Adipocyte (in vitro differentiated cells): ENCODE measurements around the gene POP4.
A peak's percentile ranks its signal among the peaks of the same experiment; 100 is the strongest.

Source experiments
- DNase-seq: peaks from one replicate; pipeline ENCODE4 v3.0.0-alpha.2; 2015; ENCODE audit warnings: low read depth
- H3K27me3 ChIP-seq: replicated peaks from 2 replicates; pipeline ENCODE4 v1.7.0; 2013; ENCODE audit warnings: mild to moderate bottlenecking, low read length, moderate library complexity; ENCODE audit not compliant: control insufficient read depth, insufficient read depth
- H3K36me3 ChIP-seq: 2 replicates; pipeline ENCODE4 v1.7.0; 2013; ENCODE audit warnings: low read length, mild to moderate bottlenecking, moderate library complexity; ENCODE audit not compliant: control insufficient read depth, insufficient read depth, severe bottlenecking
- H3K4me1 ChIP-seq: 2 replicates; pipeline ENCODE4 v1.7.0; 2013; ENCODE audit warnings: mild to moderate bottlenecking, low read length, moderate library complexity; ENCODE audit not compliant: control insufficient read depth, insufficient read depth
- H3K4me3 ChIP-seq: 2 replicates; pipeline ENCODE4 v1.7.0; 2013; ENCODE audit warnings: mild to moderate bottlenecking, low read length, moderate library complexity
- H3K9ac ChIP-seq: 2 replicates; pipeline ENCODE4 v1.7.0; 2013; ENCODE audit warnings: mild to moderate bottlenecking, low read length, moderate library complexity
- H3K9me3 ChIP-seq: 2 replicates; pipeline ENCODE4 v1.7.0; 2013; ENCODE audit warnings: mild to moderate bottlenecking, low read length, moderate library complexity; ENCODE audit not compliant: control insufficient read depth

The POP4 gene

DNA sequence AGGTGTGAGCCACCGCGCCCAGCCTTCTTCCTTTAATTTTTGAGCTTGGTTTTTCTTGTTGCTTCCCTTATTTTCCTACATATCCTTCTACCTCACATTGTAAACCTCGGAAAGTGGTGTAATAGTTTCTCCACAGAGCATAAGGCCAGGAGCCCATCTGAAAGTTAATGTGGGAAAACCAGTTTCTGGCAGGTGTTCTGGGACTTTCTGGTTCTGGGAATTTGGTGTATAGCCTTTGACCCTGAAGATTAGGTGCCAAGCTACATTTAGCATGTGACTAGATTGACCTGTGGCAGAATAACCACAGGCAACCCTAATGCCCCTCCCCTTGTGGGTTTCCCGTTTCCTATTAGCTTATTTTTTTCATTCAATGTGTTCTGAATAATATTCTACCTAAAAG is 8.7 kb downstream of the POP4 start:
- no peak for DNase-seq
- Histone ChIP-seq H3K4me1 (peaks cover 8% of the 10 kb centered on the region), H3K36me3 (peaks cover 59% of the 10 kb centered on the region), H3K4me3 (no peak overlapping the region), H3K9ac (no peak overlapping the region), H3K27me3 (no peaks in the 10 kb centered on the region), H3K9me3 (no peaks in the 10 kb centered on the region)

DNA sequence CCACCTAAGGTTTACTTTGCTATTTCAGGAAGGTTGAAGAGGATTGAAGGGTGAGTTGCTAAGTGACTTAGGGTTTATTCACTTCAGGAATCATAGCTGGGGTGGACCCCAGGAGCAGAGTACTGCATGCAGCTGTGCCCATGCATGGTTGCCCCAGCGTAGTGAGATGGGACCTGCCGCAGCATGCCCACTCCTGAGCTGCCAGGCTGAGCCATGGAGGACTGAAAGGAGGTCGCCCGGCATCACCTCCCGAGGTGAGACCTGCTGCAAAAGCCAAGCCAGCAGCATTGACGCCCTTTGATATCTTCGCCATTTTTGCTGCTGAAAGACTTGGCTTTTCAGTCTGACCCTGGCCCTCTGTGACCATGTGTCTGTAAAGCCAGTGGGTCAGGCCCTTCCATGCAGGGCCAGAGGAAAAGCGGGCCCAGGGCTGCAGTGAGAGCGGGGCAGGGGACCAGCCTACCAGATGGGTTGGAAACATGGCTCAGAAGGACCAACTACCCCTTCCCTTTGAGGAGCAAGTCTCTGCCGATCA is 9.9 kb downstream of the POP4 start:
- Histone ChIP-seq H3K4me3 (no peak overlapping the region), H3K36me3 (peaks cover 55% of the 10 kb centered on the region), H3K9me3 (no peaks in the 10 kb centered on the region), H3K27me3 (peaks cover 5% of the 10 kb centered on the region), H3K4me1 (peaks cover 8% of the 10 kb centered on the region), H3K9ac (no peak overlapping the region)
- DNase-seq = no peak

DNA sequence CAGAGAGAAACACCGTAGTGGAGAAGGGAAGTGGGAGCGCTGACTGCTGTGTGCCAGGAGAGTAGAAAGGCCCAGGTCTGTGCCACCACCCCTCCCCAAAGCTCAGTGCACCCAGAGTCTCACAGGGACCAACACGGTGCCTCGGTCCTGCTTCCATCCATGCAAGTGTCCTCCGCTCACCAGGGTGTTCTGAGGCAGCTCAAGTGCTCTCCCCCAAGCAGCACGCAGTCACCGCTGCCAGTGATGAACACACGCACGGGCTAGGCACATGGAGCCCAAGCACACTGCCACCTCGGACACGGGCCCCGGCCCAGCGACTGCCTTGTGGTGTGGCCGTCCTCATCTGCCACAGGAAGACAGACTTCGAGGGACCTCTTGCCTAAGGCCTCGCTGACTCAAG is 10.5 kb downstream of the POP4 start:
- no peaks in the 10 kb centered on the region for H3K9me3 ChIP-seq
- H3K36me3 ChIP-seq = peaks cover 49% of the 10 kb centered on the region
- H3K4me1 ChIP-seq = peaks cover 8% of the 10 kb centered on the region
- H3K9ac ChIP-seq = no peak overlapping the region
- H3K27me3 ChIP-seq = peaks cover 5% of the 10 kb centered on the region
- no peak overlapping the region for H3K4me3 ChIP-seq
- no peak for DNase-seq

DNA sequence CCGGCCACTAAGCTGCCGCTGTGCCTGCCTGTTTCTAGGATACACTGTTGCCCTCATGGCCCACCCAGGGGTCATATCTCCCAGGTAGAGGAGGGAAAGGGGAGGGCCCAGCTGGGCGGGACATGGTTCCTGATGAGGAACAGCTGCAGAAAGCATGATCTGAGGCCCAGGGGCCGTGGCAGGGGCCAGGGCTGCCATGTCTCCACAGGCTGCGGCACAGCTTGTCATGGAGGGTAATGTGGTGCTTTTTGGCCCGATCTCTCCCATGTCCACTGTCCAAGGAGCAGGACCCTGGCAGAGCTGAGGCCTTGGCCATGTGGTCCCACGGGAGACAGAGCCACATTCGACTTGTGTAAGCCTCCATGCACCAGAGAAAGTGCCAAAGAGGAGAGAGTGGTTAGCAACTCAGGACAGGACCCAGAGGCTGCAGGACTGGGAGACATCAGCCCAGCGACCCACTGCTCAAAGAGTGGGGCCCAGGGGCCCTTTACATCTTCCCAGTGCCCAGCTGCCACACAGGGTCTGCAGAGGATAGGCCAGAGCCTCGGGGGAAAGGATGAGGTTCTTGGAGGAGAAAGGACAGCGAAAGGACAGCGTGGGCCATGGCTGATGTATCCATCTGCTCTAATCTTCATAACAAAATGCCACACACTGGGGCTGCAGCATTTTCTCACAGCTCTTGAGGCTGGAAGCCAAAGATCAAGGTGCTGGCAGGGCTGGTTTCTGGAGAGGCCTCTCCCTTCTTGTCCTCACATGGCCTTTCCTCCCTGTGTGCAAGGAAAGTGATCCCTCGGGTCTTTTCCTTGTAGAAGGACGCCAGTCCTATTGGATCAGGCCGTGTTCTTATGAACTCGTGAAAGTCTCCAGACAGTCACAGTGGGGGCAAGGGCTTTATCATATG is 11.5 kb downstream of the POP4 start:
- Histone ChIP-seq H3K4me1 (peaks cover 8% of the 10 kb centered on the region), H3K4me3 (no peak overlapping the region), H3K27me3 (peaks cover 5% of the 10 kb centered on the region), H3K9ac (no peak overlapping the region), H3K9me3 (no peaks in the 10 kb centered on the region), H3K36me3 (peaks cover 39% of the 10 kb centered on the region)
- no peak for DNase-seq

DNA sequence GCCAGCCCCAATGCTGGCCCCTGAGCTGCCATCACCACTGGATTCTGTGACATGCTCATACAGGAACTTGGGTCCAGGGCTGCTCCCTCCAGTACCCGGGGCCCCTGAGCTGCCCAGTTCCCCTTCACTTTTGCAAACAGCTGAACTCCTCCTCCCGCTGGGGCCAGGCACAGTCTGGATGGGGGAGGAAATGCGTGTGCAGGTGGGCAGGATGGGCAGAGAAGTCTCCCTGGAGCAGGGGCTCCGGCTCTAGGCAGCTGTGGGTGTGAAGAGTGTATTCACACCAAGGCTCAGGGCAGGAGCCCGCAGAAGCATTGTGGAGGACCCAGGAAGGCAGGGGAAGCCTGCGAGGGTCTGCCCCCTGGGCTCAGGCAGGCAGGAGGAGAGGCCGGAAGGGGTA is 12.4 kb downstream of the POP4 start:
- H3K9ac ChIP-seq = no peak overlapping the region
- H3K4me3 ChIP-seq = no peak overlapping the region
- H3K36me3 ChIP-seq = peaks cover 31% of the 10 kb centered on the region
- peaks cover 5% of the 10 kb centered on the region for H3K27me3 ChIP-seq
- no peaks in the 10 kb centered on the region for H3K9me3 ChIP-seq
- DNase-seq = no peak
- peaks cover 8% of the 10 kb centered on the region for H3K4me1 ChIP-seq

DNA sequence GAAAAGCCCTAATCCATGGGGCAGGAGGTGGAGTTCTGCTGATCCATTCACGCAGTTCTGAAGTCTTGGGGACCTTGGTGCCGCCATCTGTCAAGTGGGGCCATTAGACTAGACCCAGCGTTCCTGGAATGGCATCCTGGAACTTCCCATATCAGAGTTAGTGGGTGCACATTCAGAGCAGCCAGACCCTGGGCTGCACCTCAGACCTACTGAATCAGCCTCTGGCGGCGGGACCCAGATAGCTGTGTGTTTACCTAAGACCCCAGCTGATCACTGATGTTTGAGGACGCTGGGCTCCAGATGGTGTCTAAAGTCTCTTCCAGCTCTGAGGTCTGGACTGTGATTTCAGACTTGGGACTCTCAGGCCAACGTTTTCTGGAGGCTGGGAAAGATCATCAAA is 12.8 kb downstream of the POP4 start:
- no peak overlapping the region for H3K4me3 ChIP-seq
- no peaks in the 10 kb centered on the region for H3K9me3 ChIP-seq
- H3K27me3 ChIP-seq = peaks cover 5% of the 10 kb centered on the region
- H3K4me1 ChIP-seq = peaks cover 8% of the 10 kb centered on the region
- DNase-seq = no peak
- peaks cover 26% of the 10 kb centered on the region for H3K36me3 ChIP-seq
- no peak overlapping the region for H3K9ac ChIP-seq

DNA sequence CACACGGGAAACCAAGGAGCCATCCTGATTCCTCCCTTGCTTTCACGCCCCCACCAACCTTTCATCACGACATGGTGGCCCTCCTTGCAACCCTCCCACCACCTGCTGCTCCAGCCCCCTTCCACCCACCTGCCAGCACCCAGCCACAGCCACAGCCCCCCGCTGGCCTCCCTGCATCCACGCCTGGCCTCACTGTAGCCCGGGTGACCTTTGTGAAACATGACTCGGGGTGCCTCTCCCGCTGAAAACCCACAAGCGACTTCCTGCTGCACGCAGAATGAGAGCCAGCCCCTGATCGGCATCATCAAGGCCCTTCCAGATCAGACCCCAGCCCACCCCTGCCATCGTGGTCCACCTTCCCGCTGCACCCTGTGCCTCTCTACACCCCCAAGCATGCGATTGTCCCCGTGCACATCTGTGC is 14.9 kb downstream of the POP4 start:
- peaks cover 5% of the 10 kb centered on the region for H3K27me3 ChIP-seq
- no peak for DNase-seq

DNA sequence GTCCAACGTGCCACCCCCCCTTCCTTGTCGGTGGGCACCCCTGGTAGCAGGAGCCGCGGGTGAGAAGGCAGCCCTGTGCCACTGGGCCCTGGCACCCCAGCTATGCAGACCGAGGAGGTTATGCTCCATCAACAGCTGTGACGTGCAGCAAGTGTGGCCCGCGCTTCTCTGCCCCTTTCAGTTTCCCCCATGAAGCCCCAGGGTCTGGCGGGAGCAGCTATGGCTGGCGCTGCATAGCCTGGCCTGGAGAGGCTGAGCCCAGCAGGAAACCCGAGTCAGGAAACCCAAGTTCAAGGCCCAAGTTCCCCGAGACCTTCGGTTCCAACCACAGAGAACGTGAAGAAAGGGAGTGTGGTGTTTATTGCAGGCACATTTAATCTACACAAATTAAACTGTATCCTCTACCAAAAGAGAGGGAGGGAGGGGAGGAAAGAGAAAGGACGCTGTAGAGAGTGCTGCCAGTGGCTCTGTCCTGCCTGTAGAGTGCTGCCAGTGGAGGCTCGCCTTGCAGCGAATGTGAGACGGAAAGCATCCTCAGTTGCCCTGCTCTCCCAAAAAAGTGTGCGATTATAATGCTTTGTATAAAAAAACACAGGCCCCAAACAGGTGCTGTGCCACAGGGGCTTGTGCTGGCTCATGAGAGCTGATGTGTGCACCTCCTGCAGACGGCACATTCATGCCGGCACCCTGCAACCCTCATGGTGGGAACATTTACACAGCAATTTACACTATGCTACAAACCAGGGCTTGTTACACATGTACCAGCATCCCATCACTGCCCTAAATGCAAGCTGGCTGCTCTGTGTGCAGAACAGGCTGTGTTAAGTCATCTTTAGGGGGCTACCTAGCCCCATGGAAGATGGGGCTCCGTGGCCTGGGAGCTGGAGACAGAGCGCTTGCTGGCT is 16.3 kb downstream of the POP4 start:
- peak; percentile 7 for DNase-seq
- Histone ChIP-seq H3K4me3 (no peak overlapping the region), H3K9ac (no peak overlapping the region), H3K27me3 (peaks cover 5% of the 10 kb centered on the region), H3K36me3 (no peaks in the 10 kb centered on the region), H3K9me3 (no peaks in the 10 kb centered on the region), H3K4me1 (peaks cover 6% of the 10 kb centered on the region)

More for the DNA sequence above, 14.9 kb downstream of the POP4 start:
- H3K36me3 ChIP-seq = peaks cover 8% of the 10 kb centered on the region
- H3K9ac ChIP-seq = no peak overlapping the region
- H3K4me1 ChIP-seq = peaks cover 8% of the 10 kb centered on the region
- H3K9me3 ChIP-seq = no peaks in the 10 kb centered on the region
- H3K4me3 ChIP-seq = no peak overlapping the region

DNA sequence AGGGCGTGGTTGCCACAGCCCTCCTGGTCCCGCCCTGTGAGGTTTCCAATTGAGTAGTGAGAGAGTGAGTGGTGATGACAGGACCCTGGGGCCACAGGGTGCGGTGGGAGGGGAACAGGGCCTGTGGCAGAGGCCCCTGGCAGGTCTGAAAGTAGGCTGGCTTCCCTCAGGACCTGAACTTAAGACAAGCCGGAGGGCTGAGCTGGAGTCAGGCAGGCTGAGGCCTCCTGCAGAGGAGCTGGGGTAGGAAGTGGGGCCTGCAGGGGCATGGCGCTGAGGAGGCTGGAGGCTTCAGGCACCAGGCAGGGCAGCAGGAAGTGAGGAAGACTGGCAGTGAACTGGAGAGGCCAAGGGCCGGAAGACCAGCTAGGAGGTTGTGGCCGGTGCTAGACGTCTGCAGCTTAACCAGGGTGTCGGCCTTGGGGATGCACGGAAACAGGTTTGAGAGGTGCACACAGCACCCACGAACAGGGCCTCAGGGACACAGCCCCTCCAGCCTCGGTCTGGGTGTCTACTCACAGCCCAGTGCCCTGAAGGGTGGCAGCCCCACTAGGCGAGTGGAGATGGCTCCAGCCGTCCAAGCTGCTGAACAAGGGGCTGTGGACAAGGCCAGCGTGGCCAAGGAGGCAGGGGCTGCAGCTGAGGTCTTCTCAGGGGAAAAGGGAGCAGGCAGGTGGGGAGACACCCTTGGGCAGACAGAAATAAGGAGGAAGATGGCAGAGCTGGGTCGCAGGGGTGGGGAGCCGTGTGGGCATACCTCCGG is 17.8 kb downstream of the POP4 start:
- Histone ChIP-seq H3K36me3 (no peaks in the 10 kb centered on the region), H3K9ac (no peak overlapping the region), H3K4me1 (no peaks in the 10 kb centered on the region), H3K27me3 (peaks cover 5% of the 10 kb centered on the region), H3K9me3 (no peaks in the 10 kb centered on the region), H3K4me3 (no peak overlapping the region)
- no peak for DNase-seq

DNA sequence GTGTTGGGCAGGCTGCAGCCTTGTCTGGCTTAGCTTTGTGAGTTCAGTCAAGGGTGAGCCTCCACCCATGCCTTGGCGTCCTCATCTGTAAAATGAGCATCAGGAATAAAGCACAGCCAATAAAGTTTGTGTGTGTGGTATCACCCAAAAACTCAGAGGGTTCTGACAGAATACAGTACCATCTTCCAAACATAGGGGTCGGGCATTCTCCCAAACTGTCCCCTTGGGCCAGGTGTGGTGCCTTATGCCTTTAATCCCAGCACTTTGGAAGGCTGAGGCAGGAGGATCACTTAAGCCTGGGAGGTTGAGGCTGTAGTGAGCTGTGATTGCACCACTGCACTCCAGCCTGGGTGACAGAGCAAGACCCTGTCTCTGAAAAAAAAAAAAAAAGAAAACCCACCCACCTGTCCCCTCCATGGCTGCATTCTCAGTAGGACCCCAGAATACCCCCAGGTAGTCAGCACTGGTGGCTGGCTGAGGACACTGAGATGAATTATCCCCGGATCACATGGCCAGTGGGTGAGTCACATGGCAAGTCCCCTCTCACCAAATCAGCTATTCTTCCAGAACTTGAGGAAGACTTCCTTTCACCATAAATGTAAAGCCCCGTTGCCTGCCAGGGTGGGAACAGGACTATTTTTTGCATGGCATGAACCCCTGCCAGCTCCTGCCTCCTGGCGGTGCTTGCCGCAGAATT is 18.6 kb downstream of the POP4 start:
- H3K4me3 ChIP-seq = no peak overlapping the region
- H3K4me1 ChIP-seq = no peaks in the 10 kb centered on the region
- peaks cover 5% of the 10 kb centered on the region for H3K27me3 ChIP-seq
- no peaks in the 10 kb centered on the region for H3K9me3 ChIP-seq
- DNase-seq = no peak
- no peaks in the 10 kb centered on the region for H3K36me3 ChIP-seq
- H3K9ac ChIP-seq = no peak overlapping the region
